NCI-H187 (cell line): ENCODE data around the gene HEXB.

Experiments
- DNase-seq, 2 experiments: peaks; one replicate each; lab custom pipeline; 2025; lab: John Stamatoyannopoulos, UW

Gene HEXB

GRCh38 chr5:74684900-74685851 lies at the start of gene HEXB:
TSS of gene HEXB (plus strand) at chr5:74685233. CDS start at chr5:74685261, 28 bp downstream.
- DNase-seq = peak in 1 of 2 experiments; percentile 20

GRCh38 chr5:74636149-74636548 lies 48.9 kb upstream of the HEXB start:
- no peak for DNase-seq

DNA sequence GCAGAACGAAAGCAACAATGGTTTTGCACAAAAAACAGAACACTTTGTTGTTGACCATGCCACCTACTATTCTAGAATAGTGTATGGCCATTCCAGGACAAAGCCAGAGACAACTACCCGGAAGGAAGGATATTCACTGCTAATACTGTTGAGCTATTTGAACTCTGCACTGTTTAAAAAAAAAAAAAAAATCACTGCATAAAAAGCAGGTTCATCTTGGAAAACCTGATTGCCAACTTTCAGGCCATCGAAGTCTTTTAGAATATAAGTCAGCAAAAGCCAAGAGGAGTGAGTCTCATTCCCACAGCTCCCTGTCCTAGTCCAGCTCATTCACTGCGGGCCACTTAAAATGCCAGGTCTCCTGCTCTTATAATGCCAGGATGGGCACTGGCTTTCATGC lies 48.5 kb upstream of the HEXB start:
- DNase-seq = no peak

DNA sequence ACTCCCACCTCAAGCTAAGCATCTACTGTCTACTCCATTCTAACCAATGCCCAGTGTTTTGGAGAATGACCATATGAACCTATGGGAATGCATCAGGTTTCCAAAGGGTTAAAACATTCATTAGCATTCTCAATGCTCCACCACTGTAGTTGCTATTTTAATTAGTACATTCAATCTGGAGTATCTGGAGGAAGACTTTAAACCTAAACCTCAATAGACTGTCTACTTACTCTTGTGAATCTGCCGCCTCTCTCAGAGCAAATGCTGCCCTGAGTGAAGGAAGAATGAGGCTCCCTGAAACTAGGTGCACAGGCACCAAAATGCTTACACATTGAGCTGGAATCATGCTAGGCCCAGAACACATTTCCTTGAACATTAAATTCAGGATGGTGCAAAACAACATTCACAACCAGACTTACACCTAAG lies 46.5 kb upstream of the HEXB start:
- no peak for DNase-seq

DNA sequence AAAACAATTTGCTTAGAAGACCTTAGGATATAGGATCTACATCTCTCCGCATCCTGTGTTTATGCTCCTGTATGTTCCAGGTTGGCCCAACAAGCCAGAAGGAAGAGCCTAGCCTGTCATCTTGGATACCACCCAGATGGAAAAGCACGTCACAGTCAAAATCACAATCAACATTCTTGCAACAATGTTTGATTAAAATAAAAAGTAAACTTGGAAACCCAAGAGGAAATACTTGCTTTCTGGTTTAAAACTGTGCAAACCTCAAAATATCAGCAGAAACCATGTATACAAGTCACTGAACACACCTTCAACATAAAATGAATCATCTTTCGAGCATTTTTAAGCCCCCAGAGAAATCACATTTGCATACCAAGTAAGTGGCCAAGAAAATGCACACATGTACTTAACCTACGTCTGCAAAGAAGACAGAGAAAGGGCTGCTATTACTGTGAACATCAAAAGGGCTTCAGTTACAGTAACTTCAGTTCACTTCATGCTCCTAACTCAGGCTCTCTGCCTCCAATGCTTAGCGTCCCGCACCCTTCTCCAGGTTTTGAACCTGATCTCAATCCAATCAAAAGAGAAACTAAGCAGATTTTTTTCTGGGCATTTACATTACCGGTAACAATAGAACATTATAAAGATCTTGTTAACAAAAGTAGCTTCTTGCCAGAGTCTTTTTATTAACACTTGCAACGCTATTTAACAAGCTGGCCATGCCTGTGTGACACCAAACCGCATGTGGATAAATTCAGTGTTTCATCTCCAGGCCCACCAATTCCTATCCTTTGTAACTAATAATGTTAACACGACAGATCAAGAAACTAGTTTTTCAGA lies 45.8 kb upstream of the HEXB start:
- no peak for DNase-seq

- DNase-seq = no peak
Observed at GRCh38 chr5:74639807-74640449, 45.1 kb upstream of the HEXB start.

- DNase-seq = peak; percentile 76 to 80
Observed at GRCh38 chr5:74640450-74640953, 44.5 kb upstream of the HEXB start, which contains the start of gene ENC1. TSS of gene ENC1 (minus strand) at chr5:74640728. CDS start at chr5:74636485, 4,243 bp downstream.

DNA sequence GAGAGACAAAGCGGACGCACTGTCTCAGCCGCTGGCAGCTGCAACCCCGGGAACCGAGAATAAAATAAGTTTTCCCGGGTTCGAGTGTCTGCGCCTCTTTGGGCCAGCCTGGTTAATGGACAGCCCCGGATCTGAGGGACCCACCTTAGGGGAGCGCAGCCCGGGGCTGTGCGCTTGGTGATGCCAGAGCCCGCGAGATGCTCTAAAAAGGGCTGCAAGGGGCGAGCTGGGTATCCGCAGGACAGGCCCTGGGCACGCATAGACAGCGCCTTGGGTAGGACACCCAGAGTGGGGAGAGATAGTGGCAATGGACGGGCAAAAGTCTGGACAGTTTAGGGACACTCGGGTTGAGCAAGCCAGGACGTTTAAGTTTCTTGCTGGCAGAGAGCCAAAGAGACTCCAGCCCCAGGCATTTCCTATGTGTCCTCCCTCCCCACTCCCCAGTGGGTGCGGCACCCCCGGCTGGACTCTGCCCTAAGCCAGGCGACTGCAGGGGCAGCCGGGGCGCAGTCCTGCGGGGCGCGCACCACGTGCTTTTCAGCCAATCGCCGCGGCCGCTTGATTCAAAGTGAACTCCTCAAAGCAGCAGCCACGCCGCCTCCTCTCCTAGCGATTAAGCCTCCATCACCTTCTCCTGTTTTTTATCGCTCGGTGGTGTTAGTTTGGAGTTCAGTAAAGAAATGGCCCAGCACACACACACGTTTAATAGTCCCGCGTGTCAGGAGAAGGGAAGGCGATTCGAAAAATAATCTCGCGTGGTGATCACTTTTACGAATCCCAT lies 43.9 kb upstream of the HEXB start:
- peak; percentile 59 to 73 for DNase-seq

- DNase-seq = peak in 1 of 2 experiments; percentile 57
Observed at GRCh38 chr5:74641735-74642542, 43.1 kb upstream of the HEXB start.

DNA sequence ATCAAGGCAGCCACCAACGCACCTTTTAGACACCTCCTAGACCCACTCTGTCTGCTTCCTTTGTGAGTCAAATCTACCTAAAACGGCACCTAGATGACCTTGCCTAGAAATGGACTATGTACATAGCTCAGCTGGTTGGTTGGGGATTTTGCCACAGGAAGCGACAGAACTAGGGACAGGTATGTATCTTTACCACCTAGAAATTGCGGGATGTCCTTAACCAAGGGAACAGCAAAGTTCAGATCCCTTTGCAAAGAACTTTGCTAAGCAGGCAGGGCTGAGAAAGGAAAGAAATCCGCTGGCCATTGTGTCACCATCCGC lies 42.5 kb upstream of the HEXB start:
- no peak for DNase-seq

GRCh38 chr5:74643111-74643562 lies 41.9 kb upstream of the HEXB start:
- no peak for DNase-seq

DNA sequence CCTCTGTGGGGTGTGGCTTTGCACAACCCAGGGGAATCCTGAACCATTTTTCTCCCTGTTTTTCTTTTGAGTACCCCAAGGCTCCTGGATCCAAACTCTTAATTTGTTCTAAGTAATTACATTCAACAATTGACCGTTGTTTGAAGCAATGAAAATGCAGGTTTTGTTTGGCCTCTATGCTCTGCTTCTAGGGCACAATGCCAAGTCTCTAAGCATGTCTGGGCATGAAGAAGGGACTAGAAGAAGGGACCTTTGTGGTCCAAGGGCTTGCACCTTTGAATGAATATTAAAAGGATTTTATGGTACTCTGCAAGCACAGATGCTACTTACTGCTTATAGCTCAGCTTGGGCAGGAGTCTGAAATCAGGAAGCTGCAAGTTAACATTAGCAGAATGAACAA lies 37.9 kb upstream of the HEXB start:
- peak; percentile 30 to 43 for DNase-seq

DNA sequence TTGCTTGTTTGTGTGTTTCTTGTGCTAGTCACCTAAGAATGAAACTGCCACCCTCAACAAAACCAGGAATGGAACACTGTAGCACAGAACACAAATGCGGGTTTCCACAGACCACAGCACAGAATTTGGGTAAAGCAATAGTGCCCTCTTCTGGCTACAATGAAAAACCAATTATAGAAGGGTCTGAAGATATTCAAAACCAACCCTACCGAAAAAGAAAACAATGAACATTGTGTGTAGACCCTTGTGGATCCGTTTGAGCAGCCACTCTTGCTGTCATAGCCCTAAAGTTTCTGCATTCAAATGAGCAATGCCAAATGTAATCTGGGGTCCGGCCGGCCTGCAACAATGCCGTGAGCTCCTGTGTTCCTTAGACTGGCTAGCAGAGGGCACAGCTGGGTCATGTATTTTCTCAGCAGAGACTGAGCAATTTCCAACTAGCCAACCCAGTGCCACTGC lies 36.2 kb upstream of the HEXB start:
- peak in 1 of 2 experiments; percentile 20 for DNase-seq

DNA sequence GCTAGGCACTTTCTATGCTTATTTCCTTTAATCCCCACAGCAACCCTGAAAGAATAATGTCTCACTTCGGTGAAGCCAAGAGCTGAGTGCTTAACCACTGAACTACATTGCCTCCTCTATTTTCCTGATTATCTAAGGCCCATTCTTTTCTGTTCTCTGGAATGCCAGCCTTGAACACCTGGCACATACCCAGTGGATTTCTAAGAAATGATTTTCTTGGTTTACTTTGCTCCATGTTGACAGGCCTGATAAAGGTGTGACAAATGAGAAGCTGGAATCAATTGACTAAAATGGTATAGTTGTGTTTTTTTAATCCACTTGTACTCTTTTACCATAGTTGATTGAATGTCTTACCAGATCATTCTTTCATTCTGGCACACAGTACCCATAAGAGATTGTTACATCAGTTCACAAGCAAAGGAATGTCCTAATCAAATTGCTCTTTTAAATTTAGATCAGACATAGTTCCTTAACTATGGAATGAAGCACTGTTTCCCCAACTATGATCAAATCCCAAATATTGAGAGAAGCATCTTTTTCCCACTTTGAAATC lies 35.5 kb upstream of the HEXB start:
- DNase-seq = no peak

- no peak for DNase-seq
Observed at GRCh38 chr5:74651710-74652109, 33.3 kb upstream of the HEXB start.

GRCh38 chr5:74652576-74652975 lies 32.5 kb upstream of the HEXB start:
- DNase-seq = no peak

DNA sequence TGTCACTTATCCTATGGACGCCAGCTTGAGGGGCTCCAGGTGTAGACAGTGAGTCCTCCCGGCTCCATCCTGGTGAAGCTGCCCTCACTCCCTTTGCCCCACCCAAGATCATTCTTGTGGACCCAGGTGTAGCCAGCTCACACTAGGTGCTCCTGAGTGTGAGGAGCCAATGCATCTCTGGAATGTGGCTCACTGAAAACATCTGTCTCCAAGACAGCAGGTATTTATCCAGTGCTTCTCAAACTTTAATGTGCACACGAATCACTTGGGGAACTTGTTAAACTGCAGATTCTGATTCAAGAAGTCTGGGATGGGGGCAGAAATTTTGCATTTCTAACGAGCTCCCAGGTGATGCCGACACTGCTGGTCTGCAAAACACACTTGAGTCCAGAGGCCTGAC lies 31.0 kb upstream of the HEXB start:
- no peak for DNase-seq

DNA sequence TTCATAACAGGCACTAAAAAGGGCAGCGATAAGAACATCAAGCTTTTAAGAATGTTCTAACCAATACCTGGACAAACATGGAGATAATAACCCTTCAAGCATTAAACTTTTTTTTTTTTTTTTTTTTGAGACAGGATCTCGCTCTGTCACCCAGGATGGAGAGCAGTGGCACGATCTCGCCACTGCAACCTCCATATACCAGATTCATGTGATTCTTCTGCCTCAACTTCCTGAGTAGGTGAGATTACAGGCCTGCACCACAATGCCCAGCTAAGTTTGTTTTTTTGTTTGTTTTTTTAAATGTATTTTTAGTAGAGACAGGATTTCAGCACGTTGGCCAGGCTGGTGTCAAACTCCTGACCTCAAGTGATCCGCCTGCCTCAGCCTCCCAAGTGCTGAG lies 29.8 kb upstream of the HEXB start:
- no peak for DNase-seq

DNA sequence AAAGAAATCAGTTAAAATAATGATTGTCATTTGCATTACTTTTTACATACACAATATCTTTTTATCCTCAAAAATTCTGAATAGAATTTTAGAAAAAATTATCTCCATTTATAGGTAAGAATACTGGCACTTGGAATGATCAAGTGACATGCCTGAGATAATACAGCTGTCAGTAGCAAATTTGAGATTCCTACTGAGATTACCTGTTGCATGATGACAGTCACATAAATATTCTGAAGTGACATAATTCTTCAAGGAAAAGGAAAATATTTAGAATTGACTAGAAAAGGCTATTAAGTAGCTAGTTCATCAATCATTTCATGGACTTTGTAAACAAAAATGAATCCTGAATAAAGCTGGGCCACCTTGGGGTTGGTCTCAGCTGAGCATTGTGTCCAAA lies 29.3 kb upstream of the HEXB start:
- DNase-seq = no peak

DNA sequence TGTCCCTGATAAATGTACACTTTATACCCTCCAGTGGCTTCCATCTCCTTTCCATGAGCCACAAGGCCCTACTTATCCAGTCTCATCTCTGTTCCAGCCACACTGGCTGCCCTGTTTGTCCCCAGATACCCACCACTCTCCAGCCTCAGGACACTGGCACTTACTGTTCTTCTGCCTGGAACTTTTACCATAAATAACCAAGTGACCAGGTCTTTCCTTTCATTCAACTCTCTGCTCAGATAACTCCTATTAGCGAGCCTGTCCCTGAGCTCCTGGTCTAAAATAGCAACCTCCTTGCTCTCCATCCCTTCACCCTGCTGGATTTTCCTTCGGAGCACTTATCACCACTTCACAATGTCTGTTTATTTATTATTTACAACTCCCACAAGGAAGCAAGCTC lies 27.9 kb upstream of the HEXB start:
- no peak for DNase-seq
